NCI-H1930 (cell line): Measurements from ENCODE around the gene SAMD10.

Experiments
- DNase-seq, 2 experiments: peaks; one replicate each; lab custom pipeline; 2025; lab: John Stamatoyannopoulos, UW

SAMD10 gene

DNA sequence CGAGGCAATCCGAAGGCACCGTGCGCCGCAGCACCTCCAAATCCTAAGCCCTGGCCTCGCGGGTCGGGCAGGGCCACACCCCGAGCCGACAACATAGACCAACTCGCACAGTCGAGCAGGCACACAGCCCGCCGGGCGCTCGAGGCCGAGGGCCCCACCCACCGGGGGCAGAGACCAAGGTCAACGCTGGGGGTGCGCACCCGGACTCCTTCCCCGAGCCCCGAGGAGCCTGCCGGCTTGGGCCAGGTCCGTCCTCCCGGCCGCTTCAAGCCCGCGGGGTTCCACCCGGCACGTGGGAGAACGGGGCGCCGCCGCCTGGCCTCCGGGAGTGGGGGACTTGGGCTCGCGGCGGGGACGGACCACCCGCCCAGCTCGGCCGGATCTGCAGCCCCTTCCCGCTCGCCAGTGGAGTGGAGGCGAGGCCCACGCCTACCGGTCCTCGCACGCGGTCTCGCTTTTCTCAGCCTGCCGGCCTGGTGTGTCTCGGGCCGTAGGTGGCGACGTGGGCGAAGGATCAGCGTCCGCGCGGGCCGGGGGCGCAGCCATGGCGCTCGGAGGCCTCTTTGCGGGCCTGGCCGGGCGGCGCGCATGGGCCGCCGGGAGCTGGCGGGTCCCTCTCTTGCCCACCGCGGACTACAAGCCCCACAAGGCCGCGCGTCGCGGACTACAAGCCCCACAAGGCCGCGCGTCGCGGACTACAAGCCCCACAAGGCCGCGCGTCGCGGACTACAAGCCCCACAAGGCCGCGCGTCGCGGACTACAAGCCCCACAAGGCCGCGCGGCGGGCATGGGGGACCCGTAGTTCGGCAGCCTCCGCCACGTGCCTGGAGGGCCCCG lies 23.4 kb downstream of the SAMD10 start, which contains the start of gene UCKL1:
TSS of gene UCKL1 (minus strand) at position 590 of the 837 bp plus-strand sequence. CDS start at position 546, 44 bp downstream.
- DNase-seq: peak; percentile 83 to 91

DNA sequence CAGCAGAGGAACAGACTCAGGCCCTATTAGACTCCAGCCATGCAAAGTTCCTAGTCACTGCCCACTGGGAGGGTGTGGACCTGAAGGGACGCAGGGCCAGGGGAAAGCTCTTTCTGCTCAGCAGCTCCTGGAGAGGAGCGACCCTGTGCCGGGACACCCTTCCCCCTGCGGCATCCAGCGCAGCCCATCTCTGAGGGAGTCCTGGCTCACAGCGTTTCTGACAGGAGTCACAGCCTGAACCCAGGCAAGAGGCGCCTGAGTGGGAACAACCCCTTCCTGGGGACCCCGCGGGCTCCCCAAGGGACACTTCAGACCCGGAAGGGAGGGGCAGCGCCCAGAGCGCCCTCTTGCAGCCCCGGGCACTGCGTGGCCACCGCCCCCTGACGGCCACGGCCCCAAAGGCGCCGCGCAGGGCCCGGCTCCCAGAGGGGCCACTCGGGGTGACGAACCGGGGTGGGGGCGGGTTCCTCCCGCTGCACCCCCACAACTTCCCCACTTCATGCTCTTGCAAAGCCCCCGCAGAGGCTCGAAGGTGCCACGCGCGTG lies 24.1 kb downstream of the SAMD10 start:
- peak in 1 of 2 experiments; percentile 31 for DNase-seq

DNA sequence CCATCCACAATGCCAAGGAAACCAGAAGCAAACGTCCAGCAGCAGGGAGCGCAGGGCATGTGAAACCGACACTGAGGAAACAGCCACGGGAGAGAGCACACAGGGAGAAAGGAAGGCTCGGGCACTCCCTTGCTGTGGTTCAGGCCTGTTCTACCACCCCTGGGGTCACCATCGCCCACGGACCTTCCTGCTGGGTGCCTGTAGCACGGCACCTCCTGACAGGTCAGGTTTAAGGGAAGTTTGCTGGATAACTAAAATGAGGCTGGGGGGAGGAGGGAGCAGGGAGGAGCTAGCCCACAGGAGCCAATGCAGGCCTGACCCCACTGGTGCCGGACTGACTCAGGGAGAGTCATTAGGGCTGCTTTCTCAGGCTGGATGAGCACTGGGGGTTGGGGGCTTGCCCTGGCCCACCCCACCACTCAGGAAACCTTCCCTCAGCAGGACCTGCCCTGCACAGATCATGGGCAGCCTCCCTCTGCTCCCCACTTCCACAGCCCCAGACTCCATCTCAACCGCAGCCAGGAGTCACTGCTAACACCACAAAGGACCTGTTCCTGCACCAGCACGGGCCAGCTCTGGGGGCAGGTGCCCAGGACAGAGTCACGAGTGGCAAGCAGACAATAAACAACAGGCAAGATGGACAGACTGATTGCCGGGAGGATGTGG lies 25.5 kb downstream of the SAMD10 start:
- DNase-seq: no peak

DNA sequence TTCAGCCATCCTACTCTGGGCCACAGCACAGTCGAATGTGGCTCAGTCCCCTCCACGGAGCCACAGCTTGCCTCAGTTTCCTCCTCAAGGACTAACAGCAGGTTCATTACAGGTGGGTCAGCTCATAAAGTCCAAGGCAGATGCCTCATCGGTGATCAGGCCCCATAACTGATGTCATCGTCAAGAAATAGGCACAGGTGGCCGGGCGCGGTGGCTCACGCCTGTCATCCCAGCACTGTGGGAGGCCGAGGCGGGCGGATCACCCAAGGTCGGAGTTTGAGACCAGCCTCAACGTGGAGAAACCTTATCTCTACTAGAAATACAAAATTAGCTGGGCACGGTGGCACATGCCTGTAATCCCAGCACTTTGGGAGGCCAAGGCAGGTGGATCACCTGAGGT lies 26.7 kb downstream of the SAMD10 start:
- DNase-seq: no peak

DNA sequence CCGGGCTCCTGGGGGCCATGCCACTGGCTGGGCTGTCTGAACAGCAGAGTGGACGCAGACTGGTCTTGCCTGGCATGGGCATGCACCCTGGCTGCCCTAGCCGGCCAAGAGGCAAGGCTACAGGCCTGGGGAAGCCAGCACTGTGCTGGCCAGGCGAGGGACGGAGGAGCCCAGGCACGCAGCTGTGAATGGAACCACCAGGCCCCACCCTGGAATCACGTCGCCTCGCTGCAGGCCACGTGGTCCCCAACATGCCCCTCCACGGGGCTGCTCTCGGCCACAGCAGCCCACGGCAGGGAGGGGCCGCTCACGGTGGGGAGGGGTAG lies 27.3 kb downstream of the SAMD10 start:
- DNase-seq: no peak

DNA sequence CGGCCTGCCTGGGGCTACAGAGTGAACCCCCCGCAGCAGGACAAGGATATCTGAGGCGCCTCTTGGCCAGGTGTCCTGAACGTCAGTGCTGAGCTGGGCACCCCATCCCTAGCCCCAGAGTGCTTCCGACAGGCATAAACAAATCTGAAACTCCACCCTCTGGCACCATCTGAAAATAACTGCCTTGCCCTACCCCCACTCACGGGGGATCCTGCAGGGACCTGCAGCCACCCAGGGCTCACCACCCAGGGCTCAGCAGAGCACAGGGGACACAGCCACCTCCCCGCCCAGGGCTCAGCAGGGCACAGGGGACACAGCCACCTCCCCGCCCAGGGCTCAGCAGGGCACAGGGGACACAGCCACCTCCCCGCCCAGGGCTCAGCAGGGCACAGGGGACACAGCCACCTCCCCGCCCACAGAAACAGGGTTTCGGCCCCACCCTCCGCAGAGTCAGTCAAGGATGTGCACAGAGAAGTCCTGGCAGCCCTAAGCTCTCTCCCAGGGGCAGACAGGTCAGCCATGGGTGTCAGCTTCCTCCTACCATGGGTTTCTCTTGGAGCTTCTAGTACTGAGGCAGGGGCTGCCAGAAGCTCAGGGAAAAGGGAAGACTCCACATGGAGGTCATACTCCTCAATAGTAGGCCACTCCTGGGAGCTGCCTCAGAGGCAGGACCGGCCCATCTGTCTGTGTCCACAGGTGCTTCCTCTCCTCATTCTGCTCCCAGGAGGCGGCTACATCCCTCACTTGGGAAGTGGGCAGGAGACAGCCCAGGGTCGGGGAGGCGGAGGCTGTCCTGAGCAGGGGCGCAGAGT lies 27.8 kb downstream of the SAMD10 start:
- DNase-seq: no peak

DNA sequence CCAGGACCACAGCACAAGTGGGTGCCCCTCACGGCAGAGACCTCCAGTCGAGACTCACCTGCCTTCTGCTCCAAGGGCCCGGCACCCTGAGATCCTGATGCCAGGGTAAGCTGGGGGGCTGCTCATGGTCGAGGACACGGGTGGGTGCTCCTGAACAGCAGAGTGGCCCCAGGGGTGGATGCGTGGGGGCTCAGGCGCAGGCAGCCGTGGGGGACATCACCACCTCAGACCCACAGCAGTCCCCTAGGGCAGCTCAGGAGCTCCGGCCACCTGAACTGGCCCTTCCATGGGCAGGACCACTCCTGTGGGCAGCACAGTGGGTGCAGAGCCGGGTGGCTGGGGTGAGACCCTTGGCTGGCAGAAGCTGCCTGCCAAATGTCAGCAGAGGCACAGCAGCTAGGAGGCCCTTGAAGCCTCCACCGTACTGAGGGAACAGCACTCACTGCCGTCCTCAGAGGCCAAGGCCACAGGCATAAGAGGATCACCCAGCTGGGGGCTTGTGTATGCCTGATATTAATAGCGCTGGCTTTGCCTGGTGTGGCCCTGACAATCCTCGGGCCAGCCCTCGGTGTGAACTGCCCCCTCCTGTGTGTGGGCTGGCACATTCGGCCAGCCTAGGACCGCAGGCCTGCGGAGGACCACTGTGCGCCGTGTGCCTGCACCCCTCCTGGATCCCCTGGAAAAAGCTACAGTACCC lies 28.6 kb downstream of the SAMD10 start:
- no peak for DNase-seq

DNA sequence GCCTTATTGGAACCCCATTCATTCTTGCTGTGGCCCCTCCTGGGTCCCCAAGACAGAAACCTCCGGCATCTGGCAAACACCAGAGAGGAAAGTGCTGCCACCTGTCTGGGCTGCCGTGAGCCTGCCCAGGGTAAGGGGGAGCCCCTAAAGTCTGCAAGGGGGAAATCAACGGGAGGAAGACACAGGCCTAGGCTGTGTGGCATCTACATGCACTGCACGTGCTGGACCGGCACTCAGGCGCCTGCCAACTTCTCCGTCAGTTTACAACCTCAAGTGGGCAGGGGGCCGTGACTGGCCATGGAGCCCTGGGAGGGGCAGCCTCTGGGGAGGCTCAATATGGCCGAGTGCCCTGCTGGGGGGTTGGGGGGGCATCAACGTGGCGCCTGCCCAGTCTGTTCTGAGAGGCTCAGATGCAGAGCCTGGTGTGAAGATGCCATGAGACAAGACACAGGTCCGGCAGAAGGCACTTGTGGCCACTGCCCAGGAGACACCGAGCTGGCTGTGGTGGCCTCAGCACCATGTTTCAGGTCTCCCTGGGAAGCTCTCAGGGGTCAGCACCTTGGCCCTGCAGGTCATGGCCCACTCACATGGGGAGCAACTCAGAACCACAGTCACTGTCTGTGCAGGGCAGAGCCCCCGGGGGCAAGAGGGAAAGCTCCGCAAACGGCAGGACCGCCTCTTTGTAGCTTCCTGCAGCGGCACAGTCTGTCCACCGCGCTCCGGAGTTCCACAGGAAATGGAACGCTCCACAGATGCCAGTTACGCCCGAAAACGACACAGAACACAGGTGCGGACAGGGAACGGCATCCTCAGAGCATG lies 31.6 kb downstream of the SAMD10 start:
- DNase-seq: no peak

DNA sequence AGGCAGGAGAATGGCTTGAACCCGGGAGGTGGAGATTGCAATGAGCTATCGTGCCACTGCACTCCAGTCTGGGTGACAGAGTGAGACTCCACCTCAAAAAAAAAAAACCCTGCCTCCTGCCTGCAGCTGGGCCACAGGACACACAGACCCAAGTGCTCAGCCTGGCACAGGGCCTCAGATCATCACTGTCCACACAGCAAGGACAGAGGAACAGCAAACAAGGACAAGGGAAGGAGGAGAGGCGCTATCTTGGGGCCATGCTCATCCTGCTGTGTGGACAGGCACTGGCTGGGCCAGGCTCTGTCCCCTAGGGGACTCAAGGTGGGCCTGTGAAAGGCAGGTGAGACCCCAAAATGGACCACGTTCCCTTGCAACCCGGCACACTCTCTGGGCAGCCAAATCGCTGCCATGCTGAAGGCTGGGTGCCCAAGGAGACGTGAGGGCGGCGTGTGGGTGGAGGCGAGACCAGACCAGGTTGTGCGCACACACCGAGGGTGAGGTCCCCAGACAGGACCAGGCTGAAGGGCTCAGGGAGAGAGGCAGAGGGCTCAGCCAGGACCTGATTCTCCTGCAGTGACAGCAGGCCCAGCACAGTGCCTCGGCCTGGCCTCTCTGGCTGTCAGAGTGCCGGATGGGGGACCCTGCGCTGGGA lies 32.3 kb downstream of the SAMD10 start:
- DNase-seq: no peak

DNA sequence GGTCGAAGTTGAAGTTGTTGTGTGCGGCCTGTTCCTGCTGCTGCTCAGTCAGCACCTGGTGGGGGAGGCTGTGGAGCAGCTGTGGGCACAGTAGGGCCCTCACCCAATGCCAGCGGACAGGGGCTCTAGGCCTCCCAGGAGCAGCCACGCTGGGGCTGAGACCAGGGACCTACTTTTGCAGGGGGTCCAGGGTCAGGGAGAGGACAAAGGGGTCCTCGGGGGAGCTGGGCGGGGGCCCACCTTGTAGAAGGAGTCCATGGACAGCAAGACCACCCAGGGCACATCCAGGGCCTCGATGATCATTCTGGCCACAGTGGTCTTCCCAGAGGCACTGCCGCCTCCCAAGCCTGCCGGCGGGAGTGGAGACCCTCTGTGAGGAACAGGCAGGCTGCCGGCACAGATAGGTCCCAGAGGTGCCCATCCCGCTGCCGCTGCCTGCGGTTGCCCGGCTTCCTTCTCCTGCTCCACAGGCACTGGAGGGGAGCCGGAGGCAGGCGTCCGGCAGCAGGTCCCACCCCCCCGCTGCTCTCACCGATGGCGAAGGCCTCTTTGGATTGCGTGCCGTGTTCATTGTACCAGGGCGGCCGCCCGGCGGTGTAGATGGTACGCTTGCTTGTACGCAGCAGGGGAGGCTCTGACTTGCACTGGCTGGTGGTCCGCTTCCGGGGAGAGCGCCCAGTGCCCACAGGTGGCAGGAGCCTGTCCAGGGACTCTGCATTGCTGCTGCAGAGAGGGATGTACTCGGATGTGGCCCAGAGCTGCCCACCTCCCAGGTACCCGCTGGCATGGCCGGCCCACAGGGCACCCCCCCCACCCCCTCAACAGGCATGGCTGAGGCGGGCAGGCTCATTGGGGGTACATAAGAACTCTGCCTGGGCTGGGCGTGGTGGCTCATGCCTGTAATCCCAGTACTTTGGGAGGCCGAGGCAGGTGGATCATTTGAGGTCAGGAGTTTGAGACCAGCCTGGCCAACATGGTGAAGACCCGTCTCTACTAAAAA lies 33.2 kb downstream of the SAMD10 start:
- no peak for DNase-seq

DNA sequence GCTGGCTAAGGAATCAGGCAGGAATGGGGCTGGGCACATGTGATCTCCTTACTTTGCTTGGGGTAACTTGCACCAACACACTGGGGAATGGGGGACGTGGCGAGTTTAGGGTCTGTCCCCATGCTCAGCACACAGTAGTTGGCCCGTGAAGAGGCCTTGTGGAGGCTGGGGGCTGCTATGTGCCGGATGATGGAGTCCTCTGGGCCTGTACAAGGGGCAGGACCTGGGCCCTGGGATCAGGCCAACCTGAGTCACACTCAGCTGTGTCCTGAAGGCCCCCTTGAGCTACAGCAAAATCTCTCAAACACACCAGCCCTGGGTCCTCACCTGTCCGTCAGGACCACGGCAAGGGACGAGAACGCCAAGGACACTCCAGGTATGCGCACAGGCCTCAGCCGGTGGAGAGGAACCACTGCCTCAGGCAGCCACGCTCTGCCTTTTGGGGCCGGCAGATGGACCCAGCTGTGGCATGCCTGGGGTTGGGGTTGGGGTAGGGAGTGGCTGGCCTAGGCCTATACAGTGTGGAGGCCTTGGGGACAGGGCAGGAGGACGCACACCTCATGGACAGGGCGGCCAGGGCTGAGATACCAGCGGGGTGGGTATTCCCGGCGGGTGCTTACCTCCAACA lies 34.3 kb downstream of the SAMD10 start:
- no peak for DNase-seq

DNA sequence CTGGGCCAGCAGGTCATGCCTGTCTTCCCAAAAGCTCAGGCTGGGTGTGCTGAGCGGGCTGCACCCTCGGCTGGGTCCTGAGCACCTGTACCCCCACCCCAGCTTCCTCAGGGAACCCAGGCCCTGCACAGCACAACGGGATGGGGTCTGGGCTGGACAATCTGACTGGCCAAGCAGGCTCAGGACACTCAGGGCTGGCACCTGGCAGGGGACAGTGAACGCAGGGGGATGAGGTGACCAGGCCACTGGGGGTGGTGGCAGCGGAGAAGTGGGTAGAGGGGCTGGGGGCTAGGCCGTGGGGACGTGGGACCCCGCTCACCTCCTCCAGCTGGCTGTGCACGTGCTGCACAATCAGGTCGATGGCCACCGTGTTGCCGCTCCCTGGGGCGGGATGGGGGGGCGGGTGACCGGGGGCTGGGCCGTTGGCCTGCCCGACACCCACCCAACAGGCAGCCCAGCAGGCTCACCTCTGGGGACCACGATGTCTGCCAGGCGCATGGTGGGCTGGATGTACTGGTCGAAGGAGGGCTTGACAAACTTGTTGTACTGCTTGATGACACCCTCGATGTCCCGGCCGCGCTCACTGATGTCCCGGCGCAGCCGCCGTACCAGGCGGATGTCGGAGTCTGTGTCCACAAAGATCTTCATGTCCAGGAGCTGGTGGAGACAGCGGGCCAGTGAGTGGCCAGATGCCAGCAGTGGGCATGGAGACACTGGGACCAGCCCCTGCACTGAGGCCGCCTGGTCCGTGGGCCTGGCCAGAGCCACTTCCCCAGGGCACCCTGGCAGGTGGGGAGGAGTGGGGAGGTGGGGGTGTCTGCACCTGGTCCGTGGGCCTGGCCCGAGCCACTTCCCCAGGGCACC lies 35.1 kb downstream of the SAMD10 start:
- DNase-seq: no peak

DNA sequence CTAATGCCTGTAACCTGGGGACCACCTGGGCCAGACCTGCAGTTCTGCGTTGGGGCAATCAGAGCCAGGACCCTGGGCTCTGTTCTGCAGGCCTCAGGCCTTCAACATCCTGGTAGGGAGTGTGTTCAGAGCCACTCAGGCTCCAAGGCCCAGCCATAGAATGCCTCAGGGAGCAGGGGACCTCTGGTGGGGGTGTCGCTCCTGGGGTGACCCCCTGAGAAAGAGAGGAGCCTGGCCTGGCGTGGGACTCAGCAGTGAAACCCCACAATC lies 35.7 kb downstream of the SAMD10 start:
- no peak for DNase-seq

DNA sequence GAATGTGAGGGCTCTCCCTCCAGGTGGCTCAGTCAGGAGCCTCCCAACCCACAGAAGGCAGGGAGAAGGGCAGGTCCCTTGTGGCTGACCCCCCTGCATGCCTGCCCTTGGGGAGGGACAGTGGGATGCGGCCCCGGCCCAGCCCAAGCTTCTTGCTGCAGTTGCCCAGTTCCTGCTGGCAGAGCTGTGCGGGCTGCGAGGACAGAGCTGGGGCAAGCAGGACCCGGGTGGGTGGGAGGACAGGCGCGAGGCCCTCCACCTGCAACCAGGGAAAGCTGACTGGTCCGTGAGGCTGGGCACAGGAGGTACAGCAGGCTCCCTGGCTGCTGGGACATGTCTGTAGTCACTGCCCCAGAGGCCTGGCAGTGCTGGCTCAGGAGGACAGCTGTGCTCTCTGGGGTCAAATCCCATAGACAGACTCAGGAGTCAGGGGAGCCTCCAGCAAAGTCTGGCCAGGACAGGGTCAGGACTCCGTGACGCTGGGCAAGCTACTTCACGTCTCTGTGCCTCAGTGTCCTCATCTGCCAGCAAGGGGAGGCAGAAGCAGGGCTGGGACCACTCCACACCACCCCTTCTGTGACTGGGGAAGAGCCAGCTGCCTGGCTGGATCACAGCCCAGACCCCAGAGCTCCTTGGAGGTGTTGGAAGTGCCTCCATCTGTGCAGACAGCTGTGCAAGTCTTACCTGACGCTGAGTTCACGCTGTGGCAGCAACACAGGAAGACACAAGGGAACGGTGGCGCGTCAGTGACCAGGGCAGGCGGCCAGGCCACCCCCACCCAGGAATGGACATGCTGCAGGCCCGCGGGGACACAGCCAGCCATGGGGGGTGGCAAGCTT lies 36.3 kb downstream of the SAMD10 start:
- DNase-seq: no peak

DNA sequence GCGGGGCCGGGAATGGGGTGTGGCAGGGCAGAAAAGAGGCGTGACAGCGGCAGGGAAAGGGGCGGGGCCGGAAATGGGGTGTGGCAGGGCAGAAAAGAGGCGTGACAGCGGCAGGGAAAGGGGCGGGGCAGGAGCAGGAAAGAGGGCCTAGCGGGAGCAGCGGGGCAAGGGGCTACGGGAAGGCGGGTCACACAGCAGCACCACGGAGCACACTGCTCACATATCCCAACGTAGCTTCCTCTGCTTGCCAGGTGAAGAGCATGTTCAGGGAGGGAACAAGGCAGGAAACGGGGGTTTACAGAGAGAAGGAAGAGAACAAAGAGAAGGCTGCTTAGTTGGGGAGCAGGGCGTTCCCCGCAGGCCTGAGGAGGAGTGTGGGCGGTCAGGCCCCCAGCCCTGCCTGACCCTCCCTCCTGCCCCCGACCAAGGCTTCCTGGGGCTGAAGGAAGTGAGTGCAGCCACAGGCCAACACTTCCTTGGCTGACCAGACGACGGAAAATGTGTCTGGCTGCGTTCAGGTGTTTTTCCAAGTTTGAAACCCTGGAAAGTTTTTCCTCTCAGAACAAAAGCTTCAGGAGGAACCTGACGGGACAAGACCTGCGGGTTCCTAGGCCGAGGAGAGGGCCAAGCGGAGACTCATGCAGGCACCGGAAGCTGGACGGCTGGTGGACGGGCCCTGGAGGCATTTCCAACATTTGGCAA lies 37.0 kb downstream of the SAMD10 start:
- DNase-seq: no peak
